ENCODE data around the gene PPP1R3G. TPM values are rescaled to one million over a fixed set of nuclear protein-coding genes. Genes with fewer than 3 reads are reported as not detected.

The PPP1R3G gene
- total RNA-seq, 1 experiment from 2014 or later = not detected

DNA sequence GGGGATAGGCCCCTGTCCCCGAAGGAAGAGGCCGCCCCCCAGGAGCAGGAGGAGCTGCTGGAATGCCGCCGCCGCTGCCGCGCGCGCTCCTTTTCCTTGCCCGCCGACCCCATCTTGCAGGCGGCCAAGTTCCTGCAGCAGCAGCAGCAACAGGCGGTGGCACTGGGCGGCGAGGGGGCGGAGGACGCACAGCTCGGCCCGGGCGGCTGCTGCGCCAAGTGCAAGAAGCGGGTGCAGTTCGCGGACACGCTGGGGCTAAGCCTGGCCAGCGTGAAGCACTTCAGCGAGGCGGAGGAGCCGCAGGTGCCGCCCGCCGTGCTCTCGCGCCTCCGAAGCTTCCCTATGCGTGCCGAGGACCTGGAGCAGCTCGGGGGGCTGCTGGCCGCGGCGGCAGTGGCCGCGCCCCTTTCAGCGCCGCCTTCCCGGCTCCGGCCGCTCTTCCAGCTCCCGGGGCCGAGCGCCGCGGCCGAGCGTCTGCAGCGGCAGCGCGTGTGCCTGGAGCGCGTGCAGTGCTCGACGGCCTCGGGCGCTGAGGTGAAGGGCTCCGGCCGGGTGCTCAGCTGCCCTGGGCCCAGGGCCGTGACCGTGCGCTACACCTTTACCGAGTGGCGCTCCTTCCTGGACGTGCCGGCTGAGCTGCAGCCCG lies 630 bp downstream of the PPP1R3G start:
- peaks cover 85% of the 10 kb centered on the region for H3K27me3 Mint-ChIP-seq (ENCODE audit: low read depth)
- Histone ChIP-seq H3K27ac (ENCODE audit: insufficient read length, low read depth, low read length) (no peak overlapping the region), H4K8ac (replicated peaks; ENCODE audit: insufficient read length, low read depth, low read length) (no peak overlapping the region), H3K79me2 (ENCODE audit: insufficient read depth, low read length) (no peaks in the 10 kb centered on the region), H2AK5ac (ENCODE audit: insufficient read length, low read length) (no peak overlapping the region), H4K20me1 (ENCODE audit: control insufficient read depth, insufficient read depth, insufficient read length) (no peaks in the 10 kb centered on the region), H3K23me2 (ENCODE audit: insufficient read length, low read depth, low read length, poor library complexity, severe bottlenecking) (peaks cover 23% of the 10 kb centered on the region), H3K23ac (ENCODE audit: insufficient read length, low read depth, low read length) (no peak overlapping the region), H3K14ac (ENCODE audit: insufficient read depth, low read length) (peak overlapping the region; percentile 78), H3K4me2 (ENCODE audit: insufficient read depth, insufficient read length, low read length) (peak overlapping the region; percentile 62), H4K5ac (ENCODE audit: insufficient read length, low read depth, low read length) (no peak overlapping the region), H3K56ac (ENCODE audit: insufficient read length, low read depth, low read length) (no peak overlapping the region), H3T11ph (ENCODE audit: low read length) (no peak overlapping the region), H3K9me3 (ENCODE audit: control insufficient read depth, low read depth, low read length) (no peaks in the 10 kb centered on the region), H4K91ac (ENCODE audit: insufficient read length, low read depth, low read length) (no peak overlapping the region), H2BK12ac (ENCODE audit: insufficient read length, low read depth, low read length) (no peak overlapping the region), H3K79me1 (ENCODE audit: insufficient read depth, low read depth, low read length, poor library complexity, severe bottlenecking) (no peaks in the 10 kb centered on the region), H3K27me3 (ENCODE audit: insufficient read depth, low read length) (peaks cover 29% of the 10 kb centered on the region; the same call in 1 of the 2 replicates), H3K18ac (ENCODE audit: insufficient read length, low read depth, low read length) (no peak overlapping the region), H3K4ac (ENCODE audit: low read depth, low read length) (no peak overlapping the region), H3K9ac (ENCODE audit: extremely low read depth, insufficient read length, low read length) (no peak overlapping the region), H2BK15ac (ENCODE audit: low read depth, low read length) (no peak overlapping the region), H2BK20ac (ENCODE audit: low read depth, low read length, poor library complexity, severe bottlenecking) (no peak overlapping the region), H2BK120ac (ENCODE audit: low read depth, low read length, poor library complexity, severe bottlenecking) (no peak overlapping the region), H3K4me1 (ENCODE audit: insufficient read depth, low read length) (no peaks in the 10 kb centered on the region), H2AFZ (ENCODE audit: low read length) (no peak overlapping the region), H2BK5ac (ENCODE audit: insufficient read length, low read length) (no peak overlapping the region)
- peaks cover 11 to 12% of the 10 kb centered on the region in 2 experiments for H3K4me1 Mint-ChIP-seq
- no CpG with 5 or more reads among the region's 74 CpGs for WGBS (ENCODE audit: extremely low coverage, insufficient read length, low lambda C conversion rate)
- H3K9me3 Mint-ChIP-seq = peaks cover 2 to 8% of the 10 kb centered on the region in 2 experiments; a peak in 2 of 5 replicates
- H3K27ac Mint-ChIP-seq = no peak overlapping the region
- peak; percentile 65 for DNase-seq
- peak overlapping the region; percentile 56 to 62 for H3K4me3 Mint-ChIP-seq
- TF ChIP-seq, protein P1, sequence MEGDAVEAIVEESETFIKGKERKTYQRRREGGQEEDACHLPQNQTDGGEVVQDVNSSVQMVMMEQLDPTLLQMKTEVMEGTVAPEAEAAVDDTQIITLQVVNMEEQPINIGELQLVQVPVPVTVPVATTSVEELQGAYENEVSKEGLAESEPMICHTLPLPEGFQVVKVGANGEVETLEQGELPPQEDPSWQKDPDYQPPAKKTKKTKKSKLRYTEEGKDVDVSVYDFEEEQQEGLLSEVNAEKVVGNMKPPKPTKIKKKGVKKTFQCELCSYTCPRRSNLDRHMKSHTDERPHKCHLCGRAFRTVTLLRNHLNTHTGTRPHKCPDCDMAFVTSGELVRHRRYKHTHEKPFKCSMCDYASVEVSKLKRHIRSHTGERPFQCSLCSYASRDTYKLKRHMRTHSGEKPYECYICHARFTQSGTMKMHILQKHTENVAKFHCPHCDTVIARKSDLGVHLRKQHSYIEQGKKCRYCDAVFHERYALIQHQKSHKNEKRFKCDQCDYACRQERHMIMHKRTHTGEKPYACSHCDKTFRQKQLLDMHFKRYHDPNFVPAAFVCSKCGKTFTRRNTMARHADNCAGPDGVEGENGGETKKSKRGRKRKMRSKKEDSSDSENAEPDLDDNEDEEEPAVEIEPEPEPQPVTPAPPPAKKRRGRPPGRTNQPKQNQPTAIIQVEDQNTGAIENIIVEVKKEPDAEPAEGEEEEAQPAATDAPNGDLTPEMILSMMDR (conservative IDR thresholded peaks at IDR 0.05) = no peak
- peaks cover 0 to 4% (median 0%) of the 10 kb centered on the region in 3 experiments; a peak in 1 of 7 replicates for H3K36me3 Mint-ChIP-seq (ENCODE audit: insufficient read depth in 1 of 3, low read depth in 3 of 3)
